ENCODE results near the gene ACADSB. TPM values are rescaled to one million over a fixed set of nuclear protein-coding genes. Genes with fewer than 3 reads are reported as not detected.

Gene ACADSB
- polyA plus RNA-seq, 3 donors: 3.9 to 14.7 (median 7.5) TPM

DNA sequence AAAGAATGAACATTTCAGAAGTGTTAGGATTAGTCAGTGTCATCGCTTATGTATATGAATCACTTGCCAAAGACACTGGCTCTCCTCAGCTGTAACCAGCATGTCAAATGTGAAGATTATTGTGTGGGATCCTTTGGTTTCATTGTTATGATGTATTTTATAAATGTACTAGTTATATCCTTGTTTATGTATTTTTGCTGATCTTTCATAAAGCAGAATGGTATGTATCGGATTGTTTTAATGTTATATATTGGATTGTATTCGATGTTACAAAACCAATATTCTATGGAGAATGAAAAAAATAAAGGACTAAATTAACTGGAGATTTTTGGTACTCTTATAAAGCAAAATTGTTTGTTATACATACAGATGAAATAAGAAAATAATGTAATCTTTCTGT is 49.2 kb downstream of the ACADSB start:
- H3K4me1 Mint-ChIP-seq: no peaks in the 10 kb centered on the region

GRCh38 chr10:123061865-123062264 is 53.1 kb downstream of the ACADSB start:
- no peak for DNase-seq
- no peak overlapping the region for H3K4me3 ChIP-seq (replicated peaks in 1 of 3; ENCODE audit: low read depth in 2 of 3, low read length in 3 of 3)
- H3K9me3 Mint-ChIP-seq: peaks cover 0 to 2% (median 0%) of the 10 kb centered on the region in 7 donors

More for the DNA sequence above, 49.2 kb downstream of the ACADSB start:
- no peak overlapping the region for H3K27ac Mint-ChIP-seq
- TF ChIP-seq, protein P1, sequence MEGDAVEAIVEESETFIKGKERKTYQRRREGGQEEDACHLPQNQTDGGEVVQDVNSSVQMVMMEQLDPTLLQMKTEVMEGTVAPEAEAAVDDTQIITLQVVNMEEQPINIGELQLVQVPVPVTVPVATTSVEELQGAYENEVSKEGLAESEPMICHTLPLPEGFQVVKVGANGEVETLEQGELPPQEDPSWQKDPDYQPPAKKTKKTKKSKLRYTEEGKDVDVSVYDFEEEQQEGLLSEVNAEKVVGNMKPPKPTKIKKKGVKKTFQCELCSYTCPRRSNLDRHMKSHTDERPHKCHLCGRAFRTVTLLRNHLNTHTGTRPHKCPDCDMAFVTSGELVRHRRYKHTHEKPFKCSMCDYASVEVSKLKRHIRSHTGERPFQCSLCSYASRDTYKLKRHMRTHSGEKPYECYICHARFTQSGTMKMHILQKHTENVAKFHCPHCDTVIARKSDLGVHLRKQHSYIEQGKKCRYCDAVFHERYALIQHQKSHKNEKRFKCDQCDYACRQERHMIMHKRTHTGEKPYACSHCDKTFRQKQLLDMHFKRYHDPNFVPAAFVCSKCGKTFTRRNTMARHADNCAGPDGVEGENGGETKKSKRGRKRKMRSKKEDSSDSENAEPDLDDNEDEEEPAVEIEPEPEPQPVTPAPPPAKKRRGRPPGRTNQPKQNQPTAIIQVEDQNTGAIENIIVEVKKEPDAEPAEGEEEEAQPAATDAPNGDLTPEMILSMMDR (IDR thresholded peaks at IDR 0.05): no peak
- WGBS (ENCODE audit: insufficient coverage): no CpG with 5 or more reads among the region's 3 CpGs
- intact Hi-C loops (cut with micrococcal nuclease): no loop called here
- Histone ChIP-seq H3K36me3 (replicated peaks in 1 of 2; ENCODE audit: control insufficient read depth in 1 of 2, insufficient read depth in 2 of 2, low read length in 2 of 2) (peaks cover 0 to under 1% of the 10 kb centered on the region in 2 donors), H3K27ac (ENCODE audit: low read depth in 1 of 2, low read length in 2 of 2) (no peak overlapping the region), H4K20me1 (ENCODE audit: insufficient read depth, low read length) (no peaks in the 10 kb centered on the region), H3K4me1 (ENCODE audit: control insufficient read depth in 1 of 2, insufficient read depth in 2 of 2, low read length in 2 of 2) (no peaks in the 10 kb centered on the region), H3K4me3 (replicated peaks in 1 of 3; ENCODE audit: low read depth in 2 of 3, low read length in 3 of 3) (no peak overlapping the region), H3K4me2 (replicated peaks; ENCODE audit: extremely low read depth, low read length, poor library complexity, severe bottlenecking) (no peak overlapping the region), H2AFZ (ENCODE audit: insufficient read depth, low read depth, low read length, poor library complexity, severe bottlenecking) (no peak overlapping the region), H3K79me2 (ENCODE audit: insufficient read depth, low read length) (no peaks in the 10 kb centered on the region), H3K9ac (ENCODE audit: insufficient read depth, low read length, poor library complexity, severe bottlenecking) (no peak overlapping the region), H3K27me3 (ENCODE audit: control insufficient read depth in 2 of 2, insufficient read depth in 2 of 2, low read length in 2 of 2) (no peaks in the 10 kb centered on the region), H3K9me3 (replicated peaks in 1 of 2; ENCODE audit: control insufficient read depth in 1 of 2, insufficient read depth in 1 of 2, low read length in 2 of 2) (no peaks in the 10 kb centered on the region)
- H3K27me3 Mint-ChIP-seq (ENCODE audit: low read depth in 3 of 3): peaks cover 0 to 7% (median 4%) of the 10 kb centered on the region in 3 donors
- no peak for DNase-seq
- peaks cover 11 to 15% of the 10 kb centered on the region in 2 donors for H3K36me3 Mint-ChIP-seq
- H3K9me3 Mint-ChIP-seq: peaks cover 0 to 2% (median 0%) of the 10 kb centered on the region in 7 donors
- no peak overlapping the region for H3K4me3 Mint-ChIP-seq

More at GRCh38 chr10:123061865-123062264, 53.1 kb downstream of the ACADSB start:
- Mint-ChIP-seq H3K4me1 (no peaks in the 10 kb centered on the region), H3K27ac (no peak overlapping the region), H3K36me3 (no peaks in the 10 kb centered on the region), H3K4me3 (no peak overlapping the region), H3K27me3 (ENCODE audit: low read depth in 3 of 3) (peaks cover 2 to 13% (median 11%) of the 10 kb centered on the region in 3 donors)
- Histone ChIP-seq H3K36me3 (replicated peaks in 1 of 2; ENCODE audit: control insufficient read depth in 1 of 2, insufficient read depth in 2 of 2, low read length in 2 of 2) (no peaks in the 10 kb centered on the region), H4K20me1 (ENCODE audit: insufficient read depth, low read length) (no peaks in the 10 kb centered on the region), H3K9ac (ENCODE audit: insufficient read depth, low read length, poor library complexity, severe bottlenecking) (no peak overlapping the region), H3K4me2 (replicated peaks; ENCODE audit: extremely low read depth, low read length, poor library complexity, severe bottlenecking) (no peak overlapping the region), H3K79me2 (ENCODE audit: insufficient read depth, low read length) (no peaks in the 10 kb centered on the region), H3K4me1 (ENCODE audit: control insufficient read depth in 1 of 2, insufficient read depth in 2 of 2, low read length in 2 of 2) (no peaks in the 10 kb centered on the region), H3K9me3 (replicated peaks in 1 of 2; ENCODE audit: control insufficient read depth in 1 of 2, insufficient read depth in 1 of 2, low read length in 2 of 2) (no peaks in the 10 kb centered on the region), H3K27ac (ENCODE audit: low read depth in 1 of 2, low read length in 2 of 2) (no peak overlapping the region), H3K27me3 (ENCODE audit: control insufficient read depth in 2 of 2, insufficient read depth in 2 of 2, low read length in 2 of 2) (peaks cover 0 to 2% of the 10 kb centered on the region in 2 donors), H2AFZ (ENCODE audit: insufficient read depth, low read depth, low read length, poor library complexity, severe bottlenecking) (no peak overlapping the region)
- intact Hi-C loops (cut with micrococcal nuclease): no loop called here
- TF ChIP-seq, protein P1 (IDR thresholded peaks at IDR 0.05): no peak
- WGBS (ENCODE audit: insufficient coverage): no CpG with 5 or more reads among the region's 2 CpGs

All from CD14-positive monocyte (primary cell).